Peyer's patch (tissue), 4 donors: ENCODE data around the gene SRGAP1. TPM values are rescaled to one million over a fixed set of nuclear protein-coding genes. Genes with fewer than 3 reads are reported as not detected.
"Not testable (repeated sequence)": the region's sequence is repeated elsewhere in the genome, so short reads cannot be mapped to it uniquely, and the experiment has no call there.

Experiments
- DNase-seq, 3 donors: peaks; one replicate each; pipeline ENCODE4 v3.0.0-alpha.2; 2017 to 2019
- H3K27ac ChIP-seq, 4 donors: fragments of 200-600 bp; sonication (generic); one replicate each; pipeline ENCODE4 v1.5.1; 2016 to 2019
- H3K27me3 ChIP-seq, 2 donors: fragments of 200-600 bp; sonication (generic); one replicate each; pipeline ENCODE4 v1.5.1; 2019
- H3K36me3 ChIP-seq, 3 donors: fragments of 200-600 bp; sonication (generic); one replicate each; pipeline ENCODE4 v1.5.1; 2016 to 2019
- H3K4me1 ChIP-seq, 4 donors: fragments of 200-600 bp; sonication (generic); one replicate each; pipeline ENCODE4 v1.5.1; 2016 to 2019
- H3K4me3 ChIP-seq, 4 donors: fragments of 200-600 bp; sonication (generic); 1 replicate in 3 of 4; 2 replicates in 1 of 4; pipeline ENCODE4 v1.5.1; 2016 to 2019; ENCODE audit warnings: mild to moderate bottlenecking in 1 of 4
- H3K9me3 ChIP-seq, 4 donors: fragments of 200-600 bp; sonication (generic); one replicate each; pipeline ENCODE4 v1.5.1; 2016 to 2019; ENCODE audit warnings: mild to moderate bottlenecking in 1 of 4
- CTCF ChIP-seq, 6 experiments: fragments of 450-650 bp in 4 of 6; fragments of 200-600 bp in 2 of 6; sonication (generic) in 1 of 6; IDR thresholded peaks; one replicate each; pipeline ENCODE4 v1.5.1; 2017 to 2019; ENCODE audit warnings: antibody characterized with exemption in 6 of 6, mild to moderate bottlenecking in 3 of 6, moderate library complexity in 1 of 6
- POLR2A ChIP-seq, 2 donors: fragments of 450-650 bp; IDR thresholded peaks; one replicate each; pipeline ENCODE4 v1.5.1; 2017; ENCODE audit warnings: antibody characterized with exemption in 2 of 2, mild to moderate bottlenecking in 2 of 2, moderate library complexity in 2 of 2
- total RNA-seq, 4 donors: library from RNA; depleted of rRNA; stranded (reverse); fragments of >200 nt; gene quantifications; one replicate each; pipeline ENCODE4 v1.1.0, GENCODE V29; 2016

The SRGAP1 gene
- total RNA-seq, 4 donors from 2014 or later = 5.8 to 92.4 (median 16.4) TPM

DNA sequence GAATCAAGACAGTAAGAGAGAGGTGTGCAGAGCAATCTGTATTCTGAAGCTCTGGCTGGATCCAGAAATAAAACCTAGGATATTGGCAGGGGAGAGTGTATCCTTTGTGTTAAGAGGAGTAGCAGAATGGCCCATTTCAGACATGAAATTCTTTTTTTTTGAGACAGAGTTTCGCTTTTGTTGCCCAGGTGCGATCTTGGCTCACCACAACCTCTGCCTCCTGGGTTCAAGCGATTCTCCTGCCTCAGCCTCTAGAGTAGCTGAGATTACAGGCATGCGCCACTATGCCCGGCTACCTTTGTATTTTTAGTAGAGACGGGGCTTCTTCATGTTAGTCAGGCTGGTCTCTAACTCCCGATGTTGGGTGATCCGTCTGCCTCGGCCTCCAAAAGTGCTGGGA is 6.1 kb upstream of the SRGAP1 start:
- H3K36me3 ChIP-seq = no peaks in the 10 kb centered on the region
- no peaks in the 10 kb centered on the region for H3K9me3 ChIP-seq
- H3K27me3 ChIP-seq = no peaks in the 10 kb centered on the region
- no peaks in the 10 kb centered on the region for H3K4me1 ChIP-seq
- TF ChIP-seq POLR2A (IDR thresholded peaks at IDR 0.05) (no peak), CTCF (IDR thresholded peaks at IDR 0.05) (no peak)
- H3K27ac ChIP-seq = no peak overlapping the region
- H3K4me3 ChIP-seq = no peak overlapping the region
- DNase-seq = no peak

DNA sequence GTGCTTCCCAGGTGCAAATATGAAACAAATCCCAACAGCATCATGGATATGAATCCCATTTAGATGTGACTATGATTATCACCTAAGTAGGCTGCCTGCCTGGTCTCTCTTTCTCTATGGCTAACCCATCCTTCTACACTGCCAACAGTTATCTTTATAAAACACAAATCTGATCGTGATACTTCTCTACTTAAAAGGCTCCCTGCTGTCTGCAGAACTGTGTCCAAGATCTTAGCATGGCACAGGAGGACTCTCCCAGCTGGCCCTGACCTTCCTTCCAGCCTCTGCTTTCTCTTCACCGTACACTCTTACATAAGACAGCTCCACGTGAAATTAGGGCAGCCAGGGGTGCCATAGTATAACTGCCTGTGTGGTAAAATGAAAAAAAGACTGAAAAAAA is 3.5 kb upstream of the SRGAP1 start:
- Histone ChIP-seq H3K4me3 (no peak overlapping the region), H3K9me3 (no peaks in the 10 kb centered on the region), H3K36me3 (no peaks in the 10 kb centered on the region), H3K27me3 (no peaks in the 10 kb centered on the region), H3K4me1 (peaks cover 0 to 13% (median 2%) of the 10 kb centered on the region in 4 donors), H3K27ac (no peak overlapping the region)
- DNase-seq = no peak
- TF ChIP-seq CTCF (IDR thresholded peaks at IDR 0.05) = no peak
- no peak for TF ChIP-seq POLR2A (IDR thresholded peaks at IDR 0.05)

DNA sequence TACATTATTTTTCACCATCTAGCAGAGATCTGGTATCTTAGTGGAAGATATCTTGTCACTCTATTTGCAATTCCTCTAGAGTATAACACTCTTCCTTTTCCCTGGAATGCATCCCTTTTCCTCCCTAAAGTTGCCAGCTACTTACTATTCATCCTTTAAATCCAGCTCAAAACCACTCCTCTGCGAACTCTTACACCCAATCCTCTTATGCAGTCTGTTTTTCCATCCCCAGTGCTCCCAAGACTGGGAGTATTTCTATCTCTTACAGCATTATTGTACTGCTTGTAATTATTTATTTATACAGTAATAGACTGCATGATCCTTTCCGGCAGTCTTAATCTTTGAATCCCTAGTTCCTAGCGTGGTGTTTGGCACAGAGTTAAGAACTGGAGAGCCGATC is 2.9 kb upstream of the SRGAP1 start:
- no peak for TF ChIP-seq CTCF (IDR thresholded peaks at IDR 0.05)
- TF ChIP-seq POLR2A (IDR thresholded peaks at IDR 0.05) = no peak
- H3K4me1 ChIP-seq = peaks cover 0 to 19% (median 2%) of the 10 kb centered on the region in 4 donors
- no peak overlapping the region for H3K27ac ChIP-seq
- DNase-seq = no peak
- H3K27me3 ChIP-seq = no peaks in the 10 kb centered on the region
- H3K4me3 ChIP-seq = no peak overlapping the region
- no peaks in the 10 kb centered on the region for H3K9me3 ChIP-seq
- no peaks in the 10 kb centered on the region for H3K36me3 ChIP-seq

DNA sequence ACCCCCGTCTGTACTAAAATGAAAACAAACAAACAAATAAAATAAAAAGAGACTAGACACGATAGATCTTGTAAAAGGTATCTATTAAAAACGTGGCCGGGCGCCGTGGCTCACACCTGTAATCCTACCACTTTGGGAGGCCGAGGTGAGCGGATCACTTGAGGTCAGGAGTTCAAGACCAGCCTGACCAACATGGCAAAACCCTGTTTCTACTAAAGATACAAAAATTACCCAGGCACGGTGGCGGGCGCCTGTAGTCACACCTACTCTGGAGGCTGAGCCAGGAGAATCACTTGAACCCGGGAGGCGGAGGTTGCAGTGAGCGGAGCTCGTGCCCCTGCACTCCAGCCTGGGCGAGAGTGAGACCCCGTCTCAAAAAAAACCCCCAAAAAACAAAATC is 1.8 kb upstream of the SRGAP1 start:
- peaks cover 0 to 23% (median 2%) of the 10 kb centered on the region in 4 donors for H3K4me1 ChIP-seq
- not testable (repeated sequence) for H3K27me3 ChIP-seq, H3K4me3 ChIP-seq, H3K36me3 ChIP-seq, H3K27ac ChIP-seq, DNase-seq, H3K9me3 ChIP-seq

DNA sequence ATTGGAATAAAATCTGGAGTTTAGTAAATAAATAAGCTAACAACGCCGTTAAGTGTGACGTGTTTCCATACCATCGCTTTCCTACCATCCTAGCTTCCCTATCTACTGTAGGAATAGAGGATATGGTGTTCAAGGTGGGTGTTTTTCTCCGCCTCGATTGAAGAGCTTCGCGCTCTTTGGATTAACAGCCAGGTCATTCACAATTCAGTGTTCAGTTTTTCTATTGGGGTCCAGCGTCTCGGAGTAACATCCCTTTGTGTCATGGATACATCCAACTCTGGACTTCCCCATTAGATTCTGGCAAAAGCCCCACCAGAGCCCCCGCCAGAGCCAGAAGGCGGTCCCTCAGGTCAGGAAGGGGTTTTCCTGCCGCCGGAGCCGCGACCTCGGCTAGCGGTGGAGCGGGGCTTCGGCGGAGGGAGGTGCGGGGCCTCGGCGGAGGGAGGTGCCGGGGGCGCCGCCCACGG is 1.2 kb upstream of the SRGAP1 start:
- DNase-seq = no peak
- Histone ChIP-seq H3K36me3 (no peaks in the 10 kb centered on the region), H3K4me3 (peak overlapping the region; percentile 52 to 92 (median 78)), H3K27ac (peak overlapping the region in 3 of 4 donors; percentile 75 to 92 (median 88)), H3K4me1 (peaks cover 0 to 23% (median 2%) of the 10 kb centered on the region in 4 donors), H3K27me3 (no peaks in the 10 kb centered on the region), H3K9me3 (no peaks in the 10 kb centered on the region)
- TF ChIP-seq CTCF (IDR thresholded peaks at IDR 0.05) (no peak), POLR2A (IDR thresholded peaks at IDR 0.05) (no peak)

DNA sequence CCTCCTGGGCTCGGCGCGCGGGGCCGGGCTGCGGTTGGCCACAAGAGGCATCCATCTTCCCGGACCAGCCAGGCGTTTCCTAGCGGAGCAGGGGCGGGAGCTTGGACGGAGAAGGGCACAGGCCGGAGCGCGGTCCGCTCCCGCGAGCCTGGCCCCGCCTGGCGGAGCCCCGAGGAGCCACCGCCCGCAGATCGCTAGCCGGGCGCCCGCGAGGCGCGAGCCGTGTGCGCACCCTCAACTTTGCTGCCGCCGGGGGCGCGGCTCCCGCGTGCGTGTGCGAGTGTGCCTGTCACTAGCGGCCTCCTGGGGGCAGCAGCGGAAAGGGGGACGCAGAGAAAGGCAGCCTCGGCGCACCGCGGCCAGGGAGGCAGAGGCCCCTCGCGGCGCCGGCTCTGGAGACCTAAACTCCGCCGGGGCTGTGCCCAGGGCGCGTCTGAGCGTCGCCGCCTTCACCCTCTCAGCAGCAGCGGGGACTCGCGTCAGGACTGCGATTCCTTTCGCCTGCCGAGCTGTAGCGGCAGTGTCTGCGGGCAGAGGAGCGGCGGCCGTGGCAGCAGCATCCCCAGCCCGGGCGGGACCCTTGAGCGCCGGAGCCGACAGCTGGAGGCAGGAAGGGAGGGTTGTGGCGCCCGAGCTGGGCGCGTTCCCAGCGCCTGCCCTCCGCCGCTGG is 644 bp upstream of the SRGAP1 start:
- peak overlapping the region; percentile 52 to 92 (median 78) for H3K4me3 ChIP-seq
- no peaks in the 10 kb centered on the region for H3K9me3 ChIP-seq
- TF ChIP-seq CTCF (IDR thresholded peaks at IDR 0.05) = peak; percentile 58 to 100 (median 94)
- peak; percentile 29 to 53 for TF ChIP-seq POLR2A (IDR thresholded peaks at IDR 0.05)
- DNase-seq = peak; percentile 64 to 94 (median 92)
- H3K36me3 ChIP-seq = no peaks in the 10 kb centered on the region
- peaks cover 0 to 23% (median 2%) of the 10 kb centered on the region in 4 donors for H3K4me1 ChIP-seq
- peak overlapping the region; percentile 75 to 92 (median 82) for H3K27ac ChIP-seq
- H3K27me3 ChIP-seq = no peaks in the 10 kb centered on the region
